Fibroblast of lung (primary cell): ENCODE data around the gene DSTN. TPM values are rescaled to one million over a fixed set of nuclear protein-coding genes. Genes with fewer than 3 reads are reported as not detected.

Experiments used
- DNase-seq, 2 donors: peaks; one replicate each; pipeline versions ENCODE4 v3.0.0 to v3.0.0-alpha.2; 2010; ENCODE audit warnings: low read depth in 2 of 2
- H2AFZ ChIP-seq: 2 replicates; pipeline ENCODE4 v1.5.1; 2012; ENCODE audit warnings: low read length, control low read depth, inconsistent platforms
- H3K27ac ChIP-seq: 2 replicates; pipeline ENCODE4 v1.5.1; 2011; ENCODE audit warnings: low read length, control low read depth; ENCODE audit not compliant: insufficient read depth
- H3K27me3 ChIP-seq: 2 replicates; pipeline ENCODE4 v1.5.1; 2011; ENCODE audit warnings: mild to moderate bottlenecking, low read length; ENCODE audit not compliant: control insufficient read depth, insufficient read depth
- H3K36me3 ChIP-seq: 2 replicates; pipeline ENCODE4 v1.5.1; 2011; ENCODE audit warnings: low read length; ENCODE audit not compliant: control insufficient read depth, insufficient read depth
- H3K4me1 ChIP-seq: 2 replicates; pipeline ENCODE4 v1.5.1; 2011; ENCODE audit warnings: low read length; ENCODE audit not compliant: control insufficient read depth, insufficient read depth; ENCODE audit errors: extremely low read depth
- H3K4me2 ChIP-seq: 2 replicates; pipeline ENCODE4 v1.5.1; 2011; ENCODE audit warnings: low read length, control low read depth; ENCODE audit not compliant: insufficient read depth; ENCODE audit errors: extremely low read depth
- H3K4me3 ChIP-seq, 4 experiments: fragments of 200-600 bp in 1 of 4; sonication (generic) in 1 of 4; replicated peaks in 1 of 4; 2 replicates each; pipeline ENCODE4 v1.5.1; 2011 to 2016; ENCODE audit warnings: low read length in 4 of 4, low read depth in 3 of 4, mild to moderate bottlenecking in 3 of 4, control low read depth in 2 of 4, inconsistent platforms in 1 of 4, mixed read lengths in 1 of 4; ENCODE audit not compliant: insufficient read depth in 1 of 4; ENCODE audit errors: control extremely low read depth in 1 of 4
- H3K79me2 ChIP-seq: 2 replicates; pipeline ENCODE4 v1.5.1; 2012; ENCODE audit warnings: mild to moderate bottlenecking, low read length, inconsistent platforms; ENCODE audit not compliant: control insufficient read depth, insufficient read depth
- H3K9ac ChIP-seq: 2 replicates; pipeline ENCODE4 v1.5.1; 2011; ENCODE audit warnings: mild to moderate bottlenecking, low read length, control low read depth; ENCODE audit not compliant: insufficient read depth
- H3K9me3 ChIP-seq: 2 replicates; pipeline ENCODE4 v1.5.1; 2012; ENCODE audit warnings: low read depth, low read length; ENCODE audit not compliant: control insufficient read depth, insufficient read depth
- H4K20me1 ChIP-seq: 2 replicates; pipeline ENCODE4 v1.5.1; 2011; ENCODE audit warnings: low read length; ENCODE audit not compliant: control insufficient read depth, insufficient read depth; ENCODE audit errors: extremely low read depth
- CTCF ChIP-seq, 2 donors: IDR thresholded peaks in 1 of 2; conservative IDR thresholded peaks in 1 of 2; 1 replicate in 1 of 2; 2 replicates in 1 of 2; pipeline ENCODE4 v1.5.1; 2011 to 2012; ENCODE audit warnings: low read length in 2 of 2, control low read depth in 1 of 2, inconsistent platforms in 1 of 2, low read depth in 1 of 2, mild to moderate bottlenecking in 1 of 2
- EZH2 ChIP-seq: IDR thresholded peaks from 2 replicates; pipeline ENCODE4 v1.5.1; 2012; ENCODE audit warnings: low read length, control low read depth, mild to moderate bottlenecking; ENCODE audit errors: missing control alignments
- polyA plus RNA-seq, 2 donors: library from polyadenylated mRNA; depleted of rRNA in 1 of 2; stranded (reverse) in 1 of 2; unstranded in 1 of 2; fragments of >200 nt; gene quantifications; 2 replicates each; pipeline ENCODE4 v1.2.1, GENCODE V29; 2011 to 2012; ENCODE audit warnings: missing spikeins in 1 of 2
- total RNA-seq: library from RNA; depleted of rRNA; stranded (reverse); fragments of >200 nt; gene quantifications from 2 replicates; pipeline ENCODE4 v1.2.1, GENCODE V29; 2014

DSTN gene
- total and polyA plus RNA-seq, 2 donors (not counting 1 experiment from before 2014, with no cell fraction given) = 289 to 737 TPM

DNA sequence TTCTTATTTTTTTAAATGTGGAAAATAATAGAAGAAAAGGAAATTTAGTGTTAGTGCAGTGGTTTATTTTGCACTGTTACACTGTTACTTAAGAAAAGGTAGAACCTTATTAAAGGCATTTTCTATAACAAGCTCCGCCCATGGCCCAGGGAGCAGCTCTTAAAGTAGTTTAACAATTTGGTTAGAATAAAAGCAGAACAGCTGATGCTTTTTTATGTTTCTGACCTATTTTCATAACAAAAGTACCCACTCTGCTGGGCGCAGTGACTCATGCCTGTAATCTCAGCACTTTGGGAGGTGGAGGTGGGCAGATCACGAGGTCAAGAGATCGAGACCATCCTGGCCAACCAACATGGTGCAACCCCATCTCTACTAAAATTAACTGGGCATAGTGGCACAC lies 32.6 kb downstream of the DSTN start:
- Histone ChIP-seq H4K20me1 (peaks cover 4% of the 10 kb centered on the region), H3K36me3 (peaks cover 2% of the 10 kb centered on the region), H3K79me2 (peaks cover 47% of the 10 kb centered on the region), H3K27ac (no peak overlapping the region), H2AFZ (no peak overlapping the region), H3K4me2 (no peak overlapping the region), H3K27me3 (no peaks in the 10 kb centered on the region), H3K9me3 (no peaks in the 10 kb centered on the region), H3K4me1 (no peaks in the 10 kb centered on the region), H3K4me3 (no peak overlapping the region), H3K9ac (no peak overlapping the region)
- TF ChIP-seq EZH2 (no peak), CTCF (conservative IDR thresholded peaks at IDR 0.05 in 1 of 2, IDR thresholded peaks at IDR 0.05 in 1 of 2; ENCODE audit: low read depth in 1 of 2, low read length in 2 of 2) (no peak)
- DNase-seq = no peak

- H3K4me3 ChIP-seq = no peak overlapping the region
- H3K79me2 ChIP-seq = peaks cover 23% of the 10 kb centered on the region
Observed at GRCh38 chr20:17605131-17605660, 35.3 kb downstream of the DSTN start.

GRCh38 chr20:17606001-17606400 lies 36.1 kb downstream of the DSTN start:
- Histone ChIP-seq H3K27me3 (no peaks in the 10 kb centered on the region), H3K4me1 (no peaks in the 10 kb centered on the region), H3K27ac (no peak overlapping the region), H2AFZ (no peak overlapping the region), H3K9me3 (no peaks in the 10 kb centered on the region), H3K79me2 (peaks cover 17% of the 10 kb centered on the region), H3K36me3 (peaks cover 12% of the 10 kb centered on the region), H4K20me1 (peaks cover 3% of the 10 kb centered on the region), H3K4me2 (no peak overlapping the region), H3K4me3 (no peak overlapping the region), H3K9ac (no peak overlapping the region)
- DNase-seq = no peak
- TF ChIP-seq CTCF (conservative IDR thresholded peaks at IDR 0.05 in 1 of 2, IDR thresholded peaks at IDR 0.05 in 1 of 2; ENCODE audit: low read depth in 1 of 2, low read length in 2 of 2) (no peak), EZH2 (no peak)

More at GRCh38 chr20:17605131-17605660, 35.3 kb downstream of the DSTN start:
- Histone ChIP-seq H4K20me1 (peaks cover 3% of the 10 kb centered on the region), H3K4me2 (no peak overlapping the region), H3K9ac (no peak overlapping the region), H3K36me3 (peaks cover 7% of the 10 kb centered on the region), H3K4me1 (no peaks in the 10 kb centered on the region), H3K27ac (no peak overlapping the region), H3K9me3 (no peaks in the 10 kb centered on the region), H2AFZ (no peak overlapping the region), H3K27me3 (no peaks in the 10 kb centered on the region)
- TF ChIP-seq EZH2 (no peak), CTCF (conservative IDR thresholded peaks at IDR 0.05 in 1 of 2, IDR thresholded peaks at IDR 0.05 in 1 of 2; ENCODE audit: low read depth in 1 of 2, low read length in 2 of 2) (no peak)
- DNase-seq = no peak
